ENCODE data around the gene NCAPG2. TPM values are rescaled to one million over a fixed set of nuclear protein-coding genes. Genes with fewer than 3 reads are reported as not detected.

NCAPG2 gene
- total RNA-seq, 1 experiment from 2014 or later: 99.5 TPM

- no peak overlapping the region for H3K4me2 ChIP-seq
- no peaks in the 10 kb centered on the region for H4K20me1 ChIP-seq (ENCODE audit: insufficient read depth)
- H3K9me3 ChIP-seq (ENCODE audit: insufficient read depth, low read depth): no peaks in the 10 kb centered on the region
- no peak for DNase-seq
- TF ChIP-seq EZH2 (IDR thresholded peaks at IDR 0.05; ENCODE audit: low read depth) (no peak), CTCF (conservative IDR thresholded peaks at IDR 0.05) (no peak)
- CTCF ChIA-PET: no interaction called here
- no peaks in the 10 kb centered on the region for H3K4me1 ChIP-seq (replicated peaks; ENCODE audit: insufficient read depth)
- no TSS peak for BruUV-seq (replicated peaks)
- POLR2A ChIA-PET (ENCODE audit: unreplicated experiment): no interaction called here
- H3K36me3 ChIP-seq (ENCODE audit: low read depth): no peaks in the 10 kb centered on the region
- H3K9me2 ChIP-seq (ENCODE audit: insufficient read depth): no peaks in the 10 kb centered on the region
- no peaks in the 10 kb centered on the region for H3K79me2 ChIP-seq (ENCODE audit: low read depth)
- no peak overlapping the region for H2AFZ ChIP-seq
- intact Hi-C loops (cut with micrococcal nuclease; ENCODE audit: unreplicated experiment): no loop called here
- H3F3A ChIP-seq (ENCODE audit: insufficient read depth, low read depth): peaks cover 17% of the 10 kb centered on the region; the same call in 1 of the 2 replicates
- no peak overlapping the region for H3K4me3 ChIP-seq
- H3K27me3 ChIP-seq (ENCODE audit: insufficient read depth, low read depth): peaks cover 14% of the 10 kb centered on the region
- H3K27ac ChIP-seq: no peak overlapping the region
Observed at GRCh38 chr7:158716802-158717201, 12.2 kb upstream of the NCAPG2 start.

- Histone ChIP-seq H3K27me3 (ENCODE audit: insufficient read depth, low read depth) (no peaks in the 10 kb centered on the region), H3K79me2 (ENCODE audit: low read depth) (0 out of 2 replicates have a peak, but pooled peaks cover 9% of the 10 kb centered on the region), H4K20me1 (ENCODE audit: insufficient read depth) (no peaks in the 10 kb centered on the region), H3K9me2 (ENCODE audit: insufficient read depth) (no peaks in the 10 kb centered on the region), H2AFZ (peak overlapping the region; percentile 62), H3K4me2 (peak overlapping the region; percentile 48), H3K9me3 (ENCODE audit: insufficient read depth, low read depth) (no peaks in the 10 kb centered on the region), H3F3A (ENCODE audit: insufficient read depth, low read depth) (peaks cover 22% of the 10 kb centered on the region), H3K36me3 (ENCODE audit: low read depth) (no peaks in the 10 kb centered on the region), H3K27ac (peak overlapping the region; percentile 67), H3K4me1 (replicated peaks; ENCODE audit: insufficient read depth) (peaks cover 29% of the 10 kb centered on the region), H3K4me3 (no peak overlapping the region; the same call in 1 of the 2 replicates)
- BruUV-seq (replicated peaks): no TSS peak
- intact Hi-C loops (cut with micrococcal nuclease; ENCODE audit: unreplicated experiment): no loop called here
- peak; percentile 39 to 87 for DNase-seq
- no peak for TF ChIP-seq CTCF (conservative IDR thresholded peaks at IDR 0.05)
- no peak for TF ChIP-seq EZH2 (IDR thresholded peaks at IDR 0.05; ENCODE audit: low read depth)
- ChIA-PET POLR2A (ENCODE audit: unreplicated experiment) (no interaction called here), CTCF (interaction anchor here (0.7 kb wide), 1 partner anchor 121 kb away, joined by 3 read pairs; no protein-coding TSS in a partner anchor)
Observed at GRCh38 chr7:158710651-158711102, 6.1 kb upstream of the NCAPG2 start.

GRCh38 chr7:158707610-158708009 lies 3.0 kb upstream of the NCAPG2 start:
- CTCF ChIA-PET: no interaction called here

More at GRCh38 chr7:158707610-158708009, 3.0 kb upstream of the NCAPG2 start:
- Histone ChIP-seq H3K36me3 (ENCODE audit: low read depth) (peaks cover 4% of the 10 kb centered on the region; the same call in 1 of the 2 replicates), H3F3A (ENCODE audit: insufficient read depth, low read depth) (peaks cover 22% of the 10 kb centered on the region), H4K20me1 (ENCODE audit: insufficient read depth) (no peaks in the 10 kb centered on the region), H3K4me1 (replicated peaks; ENCODE audit: insufficient read depth) (peaks cover 43% of the 10 kb centered on the region), H3K4me2 (no peak overlapping the region), H3K79me2 (ENCODE audit: low read depth) (peaks cover 28% of the 10 kb centered on the region), H3K27me3 (ENCODE audit: insufficient read depth, low read depth) (no peaks in the 10 kb centered on the region), H3K9me3 (ENCODE audit: insufficient read depth, low read depth) (no peaks in the 10 kb centered on the region), H2AFZ (no peak overlapping the region), H3K27ac (no peak overlapping the region), H3K4me3 (no peak overlapping the region), H3K9me2 (ENCODE audit: insufficient read depth) (no peaks in the 10 kb centered on the region)
- DNase-seq: no peak
- BruUV-seq (replicated peaks): no TSS peak
- POLR2A ChIA-PET (ENCODE audit: unreplicated experiment): no interaction called here
- intact Hi-C loops (cut with micrococcal nuclease; ENCODE audit: unreplicated experiment): no loop called here
- TF ChIP-seq CTCF (conservative IDR thresholded peaks at IDR 0.05) (no peak), EZH2 (IDR thresholded peaks at IDR 0.05; ENCODE audit: low read depth) (no peak)
